Stimulated activated naive CD4-positive, alpha-beta T cell treated with Interleukin-2 at 50 U/mL for 16 hours (primary cell): ENCODE results near the gene ROMO1.
A peak's percentile ranks its signal among the peaks of the same experiment; 100 is the strongest.

Experiments used
- DNase-seq: peaks from one replicate; lab custom pipeline; 2025; lab: John Stamatoyannopoulos, UW

ROMO1 gene

GRCh38 chr20:35699127-35699956 is at the start of gene ROMO1, which contains the start of gene NFS1:
Gene ROMO1 (plus strand): TSS chr20:35699405. CDS start chr20:35699633, 228 bp downstream.
Gene NFS1 (minus strand): TSS chr20:35699352. CDS start chr20:35699288, 64 bp downstream.
- peak; percentile 86 for DNase-seq

- no peak for DNase-seq
Observed at GRCh38 chr20:35650632-35651031, 48.6 kb upstream of the ROMO1 start.

GRCh38 chr20:35651958-35652357 is 47.2 kb upstream of the ROMO1 start:
- DNase-seq: no peak

- DNase-seq: no peak
Observed at GRCh38 chr20:35652641-35653429, 46.4 kb upstream of the ROMO1 start.

- DNase-seq: no peak
Observed at GRCh38 chr20:35653430-35653734, 45.8 kb upstream of the ROMO1 start.

- DNase-seq: no peak
Observed at GRCh38 chr20:35653893-35654292, 45.3 kb upstream of the ROMO1 start.

GRCh38 chr20:35654415-35654814 is 44.8 kb upstream of the ROMO1 start:
- no peak for DNase-seq

GRCh38 chr20:35657271-35657670 is 41.9 kb upstream of the ROMO1 start:
- no peak for DNase-seq

GRCh38 chr20:35660122-35660937 is 38.9 kb upstream of the ROMO1 start:
- DNase-seq: peak; percentile 10

GRCh38 chr20:35661053-35661452 is 38.2 kb upstream of the ROMO1 start:
- no peak for DNase-seq

GRCh38 chr20:35661908-35662307 is 37.3 kb upstream of the ROMO1 start:
- no peak for DNase-seq

- DNase-seq: no peak
Observed at GRCh38 chr20:35662551-35662950, 36.7 kb upstream of the ROMO1 start.

- peak; percentile 55 for DNase-seq
Observed at GRCh38 chr20:35663516-35664465, 35.4 kb upstream of the ROMO1 start.

- DNase-seq: peak; percentile 89
Observed at GRCh38 chr20:35664466-35665206, 34.6 kb upstream of the ROMO1 start, which contains the start of the genes CPNE1 and RBM12. Gene CPNE1 (minus strand): TSS chr20:35664900. CDS start chr20:35632923, 31,977 bp downstream. Gene RBM12 (minus strand): TSS chr20:35664900. CDS start chr20:35655322, 9,578 bp downstream.

GRCh38 chr20:35665949-35666288 is 33.3 kb upstream of the ROMO1 start:
- no peak for DNase-seq

- no peak for DNase-seq
Observed at GRCh38 chr20:35669221-35669620, 30.0 kb upstream of the ROMO1 start.

- DNase-seq: no peak
Observed at GRCh38 chr20:35669681-35670080, 29.5 kb upstream of the ROMO1 start.

GRCh38 chr20:35673884-35674283 is 25.3 kb upstream of the ROMO1 start:
- DNase-seq: no peak

GRCh38 chr20:35674921-35675320 is 24.3 kb upstream of the ROMO1 start:
- no peak for DNase-seq

- DNase-seq: no peak
Observed at GRCh38 chr20:35680452-35681183, 18.6 kb upstream of the ROMO1 start.
